OCI-LY3 (cell line): ENCODE results near the gene SLC38A1.

Experiments
- H2AFZ ChIP-seq: fragments of 200-600, 300-600 bp; shearing (Covaris generic); 2 replicates; pipeline ENCODE4 v1.6.0; 2014; ENCODE audit warnings: antibody characterized with exemption, low read depth, low read length
- H3K27ac ChIP-seq: fragments of 200-600, 300-600 bp; sonication (generic); 2 replicates; pipeline ENCODE4 v1.5.1; 2014; ENCODE audit warnings: mild to moderate bottlenecking, low read length, moderate library complexity, mixed read lengths
- H3K27me3 ChIP-seq: fragments of 200-600, 300-600 bp; sonication (generic); 2 replicates; pipeline ENCODE4 v1.6.1; 2014; ENCODE audit warnings: low read depth, low read length, mixed read lengths
- H3K36me3 ChIP-seq: fragments of 200-600, 300-600 bp; sonication (generic); replicated peaks from 2 replicates; pipeline ENCODE3; 2014; ENCODE audit warnings: low read depth, low read length, mixed read lengths
- H3K4me1 ChIP-seq: fragments of 300-600, 200-600 bp; sonication (generic); 2 replicates; pipeline ENCODE4 v1.6.1; 2014; ENCODE audit warnings: low read length, mixed read lengths
- H3K4me2 ChIP-seq: fragments of 200-600, 300-600 bp; sonication (generic); 2 replicates; pipeline ENCODE4 v1.6.1; 2014; ENCODE audit warnings: low read length, mixed read lengths
- H3K4me3 ChIP-seq: fragments of 300-600, 200-600 bp; sonication (generic); 2 replicates; pipeline ENCODE4 v1.5.1; 2014; ENCODE audit warnings: antibody characterized with exemption, mild to moderate bottlenecking, low read length, moderate library complexity
- H3K79me2 ChIP-seq: fragments of 300-600, 200-600 bp; shearing (Covaris generic); 2 replicates; pipeline ENCODE4 v1.6.1; 2014; ENCODE audit warnings: mild to moderate bottlenecking, low read length, mixed read lengths
- H3K9ac ChIP-seq: fragments of 300-600, 200-600 bp; shearing (Covaris generic); 2 replicates; pipeline ENCODE4 v1.6.0; 2014; ENCODE audit warnings: mild to moderate bottlenecking, low read length, moderate library complexity
- H3K9me3 ChIP-seq: fragments of 200-600, 300-600 bp; shearing (Covaris generic); 2 replicates; pipeline ENCODE4 v1.6.1; 2014; ENCODE audit warnings: low read length, mixed read lengths; ENCODE audit not compliant: insufficient read depth
- H4K20me1 ChIP-seq: fragments of 200-600, 300-600 bp; sonication (generic); 2 replicates; pipeline ENCODE4 v1.6.1; 2016; ENCODE audit warnings: low read length, mixed read lengths; ENCODE audit not compliant: insufficient read depth
- CTCF ChIP-seq: fragments of 200-600, 300-600 bp; sonication (generic); IDR thresholded peaks from 2 replicates; pipeline ENCODE4 v1.5.1; 2014; ENCODE audit warnings: antibody characterized with exemption, low read length, low read depth
- EZH2phosphoT487 ChIP-seq: fragments of 200-600 bp; shearing (Covaris generic); IDR thresholded peaks from 2 replicates; pipeline ENCODE4 v1.6.1; 2018; ENCODE audit warnings: antibody characterized with exemption, mixed run types, low read depth

The SLC38A1 gene

DNA sequence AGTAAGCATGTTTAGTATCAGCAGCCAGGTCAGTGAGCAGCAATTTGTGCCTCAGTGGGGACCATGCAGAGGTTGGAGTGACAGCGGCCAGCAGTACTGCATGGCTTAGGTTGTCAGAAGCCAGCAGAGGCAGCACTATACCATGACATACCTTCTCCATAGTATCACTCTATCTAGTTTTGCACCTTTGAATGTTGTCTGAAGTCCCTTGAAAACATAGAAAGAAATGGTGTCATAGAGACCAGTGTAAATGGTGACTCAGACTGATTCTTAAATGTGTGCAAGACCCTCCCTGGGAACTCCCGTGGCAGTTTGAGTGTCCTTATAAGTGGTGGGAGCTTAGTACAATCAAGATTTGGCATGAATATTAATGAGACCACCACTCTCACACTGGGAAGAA, 124.4 kb downstream of the SLC38A1 start:
- H3K27ac ChIP-seq, result no peak overlapping the region
- H3K9me3 ChIP-seq, result no peaks in the 10 kb centered on the region
- H3K27me3 ChIP-seq, result no peaks in the 10 kb centered on the region
- no peak overlapping the region for H3K9ac ChIP-seq
- no peak overlapping the region for H3K4me3 ChIP-seq
- H3K4me2 ChIP-seq, result no peak overlapping the region
- no peaks in the 10 kb centered on the region for H3K79me2 ChIP-seq
- no peak overlapping the region for H2AFZ ChIP-seq
- peaks cover 17% of the 10 kb centered on the region for H3K4me1 ChIP-seq
- no peaks in the 10 kb centered on the region for H4K20me1 ChIP-seq
- no peaks in the 10 kb centered on the region for H3K36me3 ChIP-seq
- no peak for TF ChIP-seq EZH2phosphoT487
- no peak for TF ChIP-seq CTCF

DNA sequence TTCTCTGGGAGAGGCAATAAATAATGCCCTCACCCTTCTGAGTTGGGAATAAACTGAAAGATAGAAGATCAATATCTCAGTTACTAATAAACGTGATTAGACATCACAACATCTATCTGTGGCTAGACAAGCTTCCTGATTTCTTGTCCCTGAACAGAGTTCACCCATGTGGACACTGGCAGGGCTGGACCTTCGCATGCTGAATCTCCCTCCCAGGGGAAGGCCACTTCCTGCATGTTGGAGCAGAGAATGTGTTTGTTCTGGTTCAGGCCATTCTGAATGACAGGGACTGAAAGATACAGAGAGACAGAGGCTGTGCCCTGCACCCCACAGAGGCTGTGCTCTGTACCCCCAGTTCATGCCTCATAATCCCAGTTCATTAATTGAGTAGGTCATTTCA, 132.6 kb downstream of the SLC38A1 start:
- no peak overlapping the region for H3K4me3 ChIP-seq
- no peaks in the 10 kb centered on the region for H3K79me2 ChIP-seq
- H3K4me2 ChIP-seq, result no peak overlapping the region
- no peaks in the 10 kb centered on the region for H3K27me3 ChIP-seq
- H3K36me3 ChIP-seq, result no peaks in the 10 kb centered on the region
- H3K9ac ChIP-seq, result no peak overlapping the region
- no peak for TF ChIP-seq EZH2phosphoT487
- TF ChIP-seq CTCF, result no peak
- no peak overlapping the region for H2AFZ ChIP-seq
- H3K27ac ChIP-seq, result no peak overlapping the region
- H3K9me3 ChIP-seq, result no peaks in the 10 kb centered on the region
- H3K4me1 ChIP-seq, result no peaks in the 10 kb centered on the region
- no peaks in the 10 kb centered on the region for H4K20me1 ChIP-seq

- Histone ChIP-seq H3K4me2 (no peak overlapping the region), H3K36me3 (no peaks in the 10 kb centered on the region), H4K20me1 (no peaks in the 10 kb centered on the region), H3K79me2 (no peaks in the 10 kb centered on the region), H3K4me1 (no peaks in the 10 kb centered on the region), H3K4me3 (no peak overlapping the region), H2AFZ (no peak overlapping the region), H3K27me3 (no peaks in the 10 kb centered on the region), H3K27ac (no peak overlapping the region), H3K9ac (no peak overlapping the region), H3K9me3 (no peaks in the 10 kb centered on the region)
- no peak for TF ChIP-seq CTCF
- no peak for TF ChIP-seq EZH2phosphoT487
Observed at GRCh38 chr12:46135750-46136149, 133.1 kb downstream of the SLC38A1 start.

DNA sequence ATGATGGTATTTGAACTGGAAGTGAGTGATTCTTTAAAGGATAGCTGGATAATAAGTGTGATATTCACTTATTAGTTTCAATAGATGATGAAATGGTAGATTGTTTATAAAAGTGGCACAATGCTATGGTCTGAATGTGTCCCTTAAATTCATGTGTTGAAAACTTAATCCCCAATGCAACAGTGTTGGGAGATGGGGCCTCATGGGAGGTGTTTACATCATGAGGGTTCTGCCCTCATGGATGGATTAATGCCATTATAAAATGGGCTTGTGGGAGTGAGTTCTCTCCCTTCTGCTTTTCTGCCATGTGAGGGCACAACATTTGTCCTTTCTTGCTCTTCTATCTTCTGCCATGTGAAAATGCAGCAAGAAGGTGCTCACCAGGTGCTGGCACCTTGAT, 134.0 kb downstream of the SLC38A1 start:
- Histone ChIP-seq H3K4me3 (no peak overlapping the region), H3K9ac (no peak overlapping the region), H2AFZ (no peak overlapping the region), H3K4me1 (no peaks in the 10 kb centered on the region), H3K9me3 (no peaks in the 10 kb centered on the region), H3K79me2 (no peaks in the 10 kb centered on the region), H4K20me1 (no peaks in the 10 kb centered on the region), H3K36me3 (no peaks in the 10 kb centered on the region), H3K27me3 (no peaks in the 10 kb centered on the region), H3K4me2 (no peak overlapping the region), H3K27ac (no peak overlapping the region)
- no peak for TF ChIP-seq CTCF
- TF ChIP-seq EZH2phosphoT487, result no peak
